K562 (cell line): ENCODE results near the gene MANF. TPM values are rescaled to one million over a fixed set of nuclear protein-coding genes. Genes with fewer than 3 reads are reported as not detected.

Experiments
- ATAC-seq: fragments of 200-7000 bp; cut with Tn5 transposase; 3 replicates; pipeline ENCODE4 v1.9.1; 2020; ENCODE audit warnings: moderate library complexity
- BruUV-seq: library from RNA; stranded (reverse); fragments of 400-500 nt; replicated peaks from 2 replicates; lab custom pipeline; 2021; lab: Mats Ljungman, UMichigan
- CTCF ChIA-PET: fragments of 300-600 bp; formaldehyde crosslinking; extraction: SDS; loops from one replicate; lab custom pipeline; 2021; ENCODE audit warnings: low intra/inter-chr PET ratio; lab: Yijun Ruan, JAX
- POLR2A ChIA-PET: fragments of 300-600, 350-650 bp; sonication (Branson Sonifier 250); formaldehyde crosslinking; extraction: SDS; loops from one replicate; lab custom pipeline; 2021; ENCODE audit warnings: antibody characterized with exemption, inconsistent platforms; lab: Yijun Ruan, JAX
- DNase-seq, 4 experiments: peaks; one replicate each; pipeline versions ENCODE4 v3.0.0 to v3.0.0-alpha.2; 2011 to 2018; ENCODE audit warnings: low spot score in 3 of 4, mixed read lengths in 3 of 4; ENCODE audit errors: extremely low read depth in 1 of 4
- FAIRE-seq: peaks from 2 replicates; lab custom pipeline; 2011; peaks lifted over from hg19 to GRCh38; lab: Jason Lieb, UNC
- H2AFZ ChIP-seq: 2 replicates; pipeline ENCODE4 v1.6.0; 2011; ENCODE audit warnings: low read depth, low read length, control low read depth, inconsistent platforms
- H3K27ac ChIP-seq: fragments of 200-600 bp; 3 replicates; pipeline ENCODE4 v1.8.0; 2011; ENCODE audit warnings: low read depth, mild to moderate bottlenecking, control low read depth, inconsistent platforms, low read length, moderate library complexity, mixed read lengths; ENCODE audit errors: extremely low read depth
- H3K27me3 ChIP-seq, 2 experiments: fragments of 300-600 bp in 1 of 2; 2 replicates in 1 of 2; 3 replicates in 1 of 2; pipeline versions ENCODE4 v1.6.0 to v1.8.0; 2011; ENCODE audit warnings: inconsistent platforms in 2 of 2, low read length in 2 of 2, mild to moderate bottlenecking in 1 of 2, mixed read lengths in 1 of 2, moderate library complexity in 1 of 2; ENCODE audit not compliant: control insufficient read depth in 2 of 2, insufficient read depth in 2 of 2
- H3K36me3 ChIP-seq: fragments of 300-600 bp; 3 replicates; pipeline ENCODE4 v1.8.0; 2011; ENCODE audit warnings: mild to moderate bottlenecking, low read length, inconsistent platforms; ENCODE audit not compliant: control insufficient read depth, insufficient read depth
- H3K4me1 ChIP-seq, 2 experiments: fragments of 200-600 bp in 1 of 2; replicated peaks in 1 of 2; 2 replicates in 1 of 2; 3 replicates in 1 of 2; pipeline versions ENCODE4 v1.5.1 to v1.8.0; 2011; ENCODE audit warnings: inconsistent platforms in 2 of 2, low read length in 2 of 2, mild to moderate bottlenecking in 1 of 2, mixed read lengths in 1 of 2, moderate library complexity in 1 of 2; ENCODE audit not compliant: control insufficient read depth in 2 of 2, insufficient read depth in 2 of 2
- H3K4me2 ChIP-seq: 2 replicates; pipeline ENCODE4 v1.6.1; 2011; ENCODE audit warnings: low read length, control low read depth, inconsistent platforms, mixed read lengths; ENCODE audit not compliant: insufficient read depth
- H3K4me3 ChIP-seq: fragments of 200-600 bp; sonication (generic), shearing (Covaris generic); 2 replicates; pipeline ENCODE4 v1.5.1; 2016; ENCODE audit warnings: control low read depth, inconsistent platforms
- H3K79me2 ChIP-seq: fragments of 200-600 bp; 3 replicates; pipeline ENCODE4 v1.8.0; 2011; ENCODE audit warnings: low read length, inconsistent platforms; ENCODE audit not compliant: control insufficient read depth, insufficient read depth
- H3K9ac ChIP-seq, 2 experiments: 2 replicates each; pipeline versions ENCODE4 v1.6.0 to v1.6.1; 2011; ENCODE audit warnings: low read depth in 2 of 2, low read length in 2 of 2, control low read depth in 1 of 2, inconsistent platforms in 1 of 2, mild to moderate bottlenecking in 1 of 2, mixed read lengths in 1 of 2; ENCODE audit not compliant: insufficient read depth in 1 of 2
- H3K9me1 ChIP-seq: one replicate; pipeline ENCODE4 v1.6.0; 2011; ENCODE audit warnings: inconsistent platforms, mild to moderate bottlenecking, low read length, moderate library complexity; ENCODE audit not compliant: control insufficient read depth, insufficient read depth
- H3K9me3 ChIP-seq: replicated peaks from 2 replicates; pipeline ENCODE4 v1.5.1; 2011; ENCODE audit warnings: low read depth, low read length, inconsistent platforms; ENCODE audit not compliant: control insufficient read depth, insufficient read depth
- H4K20me1 ChIP-seq: replicated peaks from 2 replicates; pipeline ENCODE4 v1.6.1; 2011; ENCODE audit warnings: low read length, inconsistent platforms, mixed read lengths; ENCODE audit not compliant: control insufficient read depth, insufficient read depth
- ATF2 ChIP-seq: sonication (generic); formaldehyde crosslinking; IDR thresholded peaks from 2 replicates; pipeline ENCODE4 v1.8.1; 2022; ENCODE audit warnings: missing genetic modification reagents
- BACH1 ChIP-seq: fragments of 200-800 bp; sonication (Bioruptor generic); IDR thresholded peaks from 2 replicates; pipeline ENCODE4 v1.6.1; 2016; ENCODE audit warnings: missing genetic modification characterization, missing compliant biosample characterization
- BRD9 ChIP-seq: fragments of 450-650 bp; IDR thresholded peaks from 2 replicates; pipeline ENCODE4 v1.6.1; 2018; ENCODE audit warnings: low read depth; ENCODE audit not compliant: partially characterized antibody
- CC2D1A ChIP-seq: fragments of 450-650 bp; IDR thresholded peaks from 2 replicates; pipeline ENCODE4 v1.6.1; 2017; ENCODE audit warnings: mild to moderate bottlenecking
- CHD1 ChIP-seq: fragments of 200-600 bp; sonication (generic); IDR thresholded peaks from one replicate; pipeline ENCODE4 v1.6.1; 2012; ENCODE audit warnings: mild to moderate bottlenecking, moderate library complexity, low read length, inconsistent platforms
- CTCF ChIP-seq, 3 experiments: IDR thresholded peaks in 2 of 3; conservative IDR thresholded peaks in 1 of 3; 2 replicates each; pipeline ENCODE4 v1.5.1; 2011 to 2012; ENCODE audit warnings: low read length in 3 of 3, mild to moderate bottlenecking in 3 of 3, control low read depth in 2 of 3, improper control_type of control experiment in 1 of 3, inconsistent platforms in 1 of 3, low read depth in 1 of 3, mixed read lengths in 1 of 3, moderate library complexity in 1 of 3; ENCODE audit not compliant: insufficient read depth in 2 of 3
- DACH1 ChIP-seq: fragments of 450-650 bp; IDR thresholded peaks from 2 replicates; pipeline ENCODE4 v1.6.1; 2018; ENCODE audit not compliant: partially characterized antibody
- MAFK ChIP-seq: IDR thresholded peaks from 2 replicates; pipeline ENCODE4 v1.6.1; 2011; ENCODE audit warnings: low read length, improper control_type of control experiment
- MNT ChIP-seq, 2 experiments: fragments of 450-650 bp; conservative IDR thresholded peaks; 2 replicates each; pipeline ENCODE4 v1.6.1; 2017; ENCODE audit warnings: mild to moderate bottlenecking in 2 of 2, moderate library complexity in 2 of 2
- NFE2 ChIP-seq: IDR thresholded peaks from 2 replicates; pipeline ENCODE4 v1.6.1; 2014; ENCODE audit warnings: antibody characterized with exemption, low read depth
- NR1H2 ChIP-seq: sonication (generic); formaldehyde crosslinking; IDR thresholded peaks from 2 replicates; pipeline ENCODE4 v1.4.0; 2020; ENCODE audit warnings: mild to moderate bottlenecking, missing genetic modification reagents
- PYGO2 ChIP-seq: fragments of 450-650 bp; IDR thresholded peaks from 2 replicates; pipeline ENCODE4 v1.6.1; 2016; ENCODE audit warnings: mild to moderate bottlenecking, missing genetic modification characterization, moderate library complexity, missing compliant biosample characterization
- RFX5 ChIP-seq: IDR thresholded peaks from 2 replicates; pipeline ENCODE4 v1.6.1; 2011; ENCODE audit warnings: low read depth, mild to moderate bottlenecking, improper control_type of control experiment, low read length
- SP1 ChIP-seq: sonication (generic); formaldehyde crosslinking; IDR thresholded peaks from 2 replicates; pipeline ENCODE4 v1.8.1; 2022; ENCODE audit warnings: mild to moderate bottlenecking, missing genetic modification reagents
- U2AF1 ChIP-seq: fragments of 200-400 bp; formaldehyde crosslinking; optimal IDR thresholded peaks from 2 replicates; pipeline ENCODE3; 2017; ENCODE audit warnings: mild to moderate bottlenecking, low read depth, low read length, moderate library complexity
- XRCC3 ChIP-seq: fragments of 450-650 bp; IDR thresholded peaks from 2 replicates; pipeline ENCODE4 v1.6.1; 2017; ENCODE audit warnings: mild to moderate bottlenecking, moderate library complexity
- ZBTB17 ChIP-seq: fragments of 450-650 bp; formaldehyde crosslinking; IDR thresholded peaks from 2 replicates; pipeline ENCODE4 v1.4.0; 2020; ENCODE audit warnings: mild to moderate bottlenecking
- ZNF41 ChIP-seq: fragments of 250-450 bp; sonication (Bioruptor Pico); conservative IDR thresholded peaks from 2 replicates; pipeline ENCODE4 v1.4.0; 2020; ENCODE audit warnings: mild to moderate bottlenecking
- ZNF551 ChIP-seq: fragments of 250-450 bp; sonication (Bioruptor Pico); IDR thresholded peaks from 2 replicates; pipeline ENCODE4 v1.5.0; 2021; ENCODE audit warnings: mild to moderate bottlenecking, moderate library complexity
- ZSCAN29 ChIP-seq: fragments of 450-650 bp; IDR thresholded peaks from 2 replicates; pipeline ENCODE4 v1.6.1; 2017
- WGBS: fragments of 100-300 bp; shearing (Covaris generic); methylation state at CpG from one replicate; pipeline ENCODE4 v1.1.6; 2016; ENCODE audit warnings: low coverage, mixed read lengths; ENCODE audit not compliant: insufficient coverage; ENCODE audit errors: missing lambda C conversion rate; 5-methylcytosine and 5-hydroxymethylcytosine counted together
- in situ Hi-C: fragments of 300-500 bp; cut with MboI; formaldehyde crosslinking; loops from 4 replicates; pipeline ENCODE4 v1.15.0; 2018; ENCODE audit warnings: inconsistent platforms, mixed read lengths
- intact Hi-C: fragments of 100-400 bp; cut with micrococcal nuclease; formaldehyde crosslinking; loops from 2 replicates; pipeline ENCODE4 v1.14.2; 2022
- polyA plus RNA-seq, 8 experiments: library from polyadenylated mRNA; depleted of rRNA in 4 of 8; stranded (reverse) in 5 of 8; unstranded in 3 of 8; fragments of >200 nt; fragmentation: Nextera tagmentation in 2 of 8; fragmentation: Illumina TruSeq in 1 of 8; extraction: Ambion mirVana in 2 of 8; extraction: Trizol in 1 of 8; gene quantifications; 2 replicates each; pipeline versions ENCODE4 v1.2.1 to v1.2.3, GENCODE V29; 2011 to 2014; ENCODE audit warnings: inconsistent platforms in 1 of 8, missing spikeins in 1 of 8
- total RNA-seq, 7 experiments: library from RNA; depleted of rRNA in 6 of 7; stranded (reverse); fragments of >200 nt in 6 of 7; fragmentation: Illumina TruSeq in 2 of 7; extraction: Trizol in 2 of 7; gene quantifications; 2 replicates each; pipeline versions ENCODE4 v1.2.1 to v1.2.3, GENCODE V29; 2011 to 2021; ENCODE audit warnings: low replicate concordance in 1 of 7

MANF gene
- total and polyA plus RNA-seq, 9 of the 15 experiments (the other 6 are each of a cell fraction or from before 2014, with no cell fraction given): 6.5 to 52.7 (median 42.3) TPM

- no peak for DNase-seq
- H4K20me1 ChIP-seq: no peaks in the 10 kb centered on the region
- H3K4me1 ChIP-seq: no peaks in the 10 kb centered on the region
- no peak for FAIRE-seq
- ChIA-PET CTCF (no interaction called here), POLR2A (interaction anchor here (0.6 kb wide), 1 partner anchor 806 kb away, joined by 3 read pairs; no protein-coding TSS in a partner anchor)
- no peak overlapping the region for H2AFZ ChIP-seq
- no peaks in the 10 kb centered on the region for H3K79me2 ChIP-seq
- H3K36me3 ChIP-seq: peaks cover 60% of the 10 kb centered on the region
- H3K4me2 ChIP-seq: no peak overlapping the region
- BruUV-seq: no TSS peak
- H3K9me3 ChIP-seq: no peaks in the 10 kb centered on the region
- H3K9me1 ChIP-seq: no peaks in the 10 kb centered on the region
- H3K4me3 ChIP-seq: no peak overlapping the region
- in situ Hi-C loops: no loop called here
- 61% methylated on average over 2 of the region's 2 CpGs for WGBS
- TF ChIP-seq XRCC3: no peak
- TF ChIP-seq MNT (conservative IDR thresholded peaks at IDR 0.05): no peak
- TF ChIP-seq NR1H2 (CRISPR knock-in tag): no peak
- TF ChIP-seq CC2D1A: no peak
- no peak for TF ChIP-seq DACH1
- no peak for TF ChIP-seq BACH1 (tag)
- TF ChIP-seq CTCF (IDR thresholded peaks at IDR 0.05 in 2 of 3, conservative IDR thresholded peaks at IDR 0.05 in 1 of 3; ENCODE audit: insufficient read depth in 2 of 3, low read depth in 1 of 3, low read length in 3 of 3): no peak
- TF ChIP-seq RFX5: no peak
- no peak for TF ChIP-seq BRD9
- TF ChIP-seq ZNF41: no peak
- no peak for TF ChIP-seq ZSCAN29
- no peak for TF ChIP-seq SP1 (CRISPR knock-in tag)
- TF ChIP-seq ZBTB17 (CRISPR knock-in tag): no peak
- no peak for TF ChIP-seq MAFK
- TF ChIP-seq ATF2 (CRISPR knock-in tag): no peak
- TF ChIP-seq U2AF1: no peak
- TF ChIP-seq NFE2: no peak
- no peak for TF ChIP-seq ZNF551
- TF ChIP-seq PYGO2: no peak
- TF ChIP-seq CHD1: no peak
- TF ChIP-seq, all 486 proteins: peak for 0
- Histone ChIP-seq H3K9ac (no peak overlapping the region), H3K27me3 (no peaks in the 10 kb centered on the region), H3K27ac (no peak overlapping the region)
- intact Hi-C loops: no loop called here
- ATAC-seq: no peak
Measured at GRCh38 chr3:51408813-51409212, 23.7 kb downstream of the MANF start.
